Measurements from ENCODE around the gene MUC20. TPM values are rescaled to one million over a fixed set of nuclear protein-coding genes. Genes with fewer than 3 reads are reported as not detected.

MUC20 gene
- total and polyA plus RNA-seq, 2 of the 8 experiments (the other 6 are each of a cell fraction or from before 2014, with no cell fraction given): 0.24 to 0.26 TPM

- ChIA-PET CTCF (ENCODE audit: partially characterized antibody) (interaction anchor here (0.9 to 4.4 kb wide), 3 partner anchors 9 to 122 kb away, joined by 3 to 23 read pairs (median 3); no protein-coding TSS in a partner anchor), POLR2A (ENCODE audit: partially characterized antibody) (interaction anchor here (0.9 to 1.1 kb wide), 2 partner anchors 41 to 81 kb away, joined by 3 read pairs; no protein-coding TSS in a partner anchor)
- Histone ChIP-seq H3K18ac (ENCODE audit: extremely low read depth, low read length) (no peak overlapping the region), H3K9ac (replicated peaks in 1 of 4; ENCODE audit: extremely low read depth in 1 of 4, low read depth in 3 of 4, low read length in 3 of 4) (no peak overlapping the region), H3K56ac (replicated peaks; ENCODE audit: insufficient read length, low read depth, low read length) (no peak overlapping the region), H3K14ac (ENCODE audit: insufficient read length) (no peak overlapping the region), H3K9me3 (ENCODE audit: insufficient read depth in 2 of 2, low read depth in 1 of 2, low read length in 1 of 2) (peaks cover 2 to 5% of the 10 kb centered on the region in 2 experiments; a peak in 2 of 4 replicates), H3K27ac (ENCODE audit: low read depth, low read length) (no peak overlapping the region), H2AFZ (ENCODE audit: low read length) (no peak overlapping the region), H2BK15ac (ENCODE audit: low read length) (no peak overlapping the region), H3K4ac (replicated peaks; ENCODE audit: insufficient read length, low read depth, low read length) (no peak overlapping the region), H2BK120ac (replicated peaks; ENCODE audit: low read depth, low read length) (no peak overlapping the region), H2BK12ac (ENCODE audit: low read depth, low read length) (no peak overlapping the region), H3K4me2 (ENCODE audit: insufficient read depth in 1 of 2, low read depth in 2 of 2, low read length in 2 of 2) (no peak overlapping the region), H4K5ac (ENCODE audit: insufficient read length, low read depth, low read length) (no peak overlapping the region), H4K20me1 (replicated peaks in 1 of 2; ENCODE audit: control insufficient read depth in 1 of 2, insufficient read depth in 2 of 2, low read length in 2 of 2) (no peaks in the 10 kb centered on the region), H3K27me3 (replicated peaks in 1 of 4; ENCODE audit: control insufficient read depth in 3 of 4, extremely low read depth in 1 of 4, insufficient read depth in 3 of 4, low read length in 3 of 4) (no peaks in the 10 kb centered on the region; a peak in 2 of 7 replicates), H4K91ac (replicated peaks; ENCODE audit: insufficient read length, low read length) (no peak overlapping the region), H3K23me2 (ENCODE audit: low read depth, low read length) (peaks cover 7% of the 10 kb centered on the region; the same call in 1 of the 2 replicates), H3K23ac (ENCODE audit: insufficient read length) (no peak overlapping the region), H3K79me1 (ENCODE audit: low read depth, low read length) (no peaks in the 10 kb centered on the region), H3K4me3 (ENCODE audit: extremely low read depth in 1 of 4, insufficient read depth in 2 of 4, low read depth in 3 of 4, low read length in 4 of 4) (no peak overlapping the region), H2AK5ac (ENCODE audit: low read depth, low read length) (no peak overlapping the region), H3K36me3 (ENCODE audit: control insufficient read depth in 2 of 4, insufficient read depth in 4 of 4, low read length in 3 of 4) (no peaks in the 10 kb centered on the region), H3K79me2 (ENCODE audit: control insufficient read depth in 1 of 2, insufficient read depth in 2 of 2, low read length in 2 of 2) (no peaks in the 10 kb centered on the region), H2BK20ac (ENCODE audit: low read length) (no peak overlapping the region), H3K4me1 (replicated peaks in 1 of 4; ENCODE audit: control insufficient read depth in 3 of 4, insufficient read depth in 4 of 4, low read length in 3 of 4) (no peaks in the 10 kb centered on the region), H4K8ac (ENCODE audit: extremely low read depth, insufficient read depth, low read length) (no peak overlapping the region), H2BK5ac (ENCODE audit: low read depth, low read length) (no peak overlapping the region)
- DNase-seq (ENCODE audit: low read depth in 1 of 2, low spot score in 2 of 2) (no peak), FAIRE-seq (no peak)
- WGBS, 2 experiments (ENCODE audit: extremely low coverage in 1 of 2, insufficient coverage in 1 of 2, insufficient read length in 1 of 2, insufficient replicate concordance in 2 of 2, low coverage in 1 of 2, low lambda C conversion rate in 2 of 2, missing lambda C conversion rate in 1 of 2): 93% methylated on average over 9 of the region's 10 CpGs; no CpG with 5 or more reads in 1 of the 2 experiments
- no peak for TF ChIP-seq CREB1 (IDR thresholded peaks at IDR 0.05)
- TF ChIP-seq SIN3A (conservative IDR thresholded peaks at IDR 0.05 in 1 of 2, IDR thresholded peaks at IDR 0.05 in 1 of 2; ENCODE audit: low read depth in 1 of 2, low read length in 2 of 2): no peak
These were observed 48.8 kb downstream of the MUC20 start for GRCh38 chr3:195769551-195769950.

All from H1 (cell line).